NCI-H446 treated with DMSO at 0.1 percent for 48 hours (cell line): Measurements from ENCODE around the gene HS1BP3.

ENCODE experiments used
- DNase-seq: peaks from one replicate; lab custom pipeline; 2025; lab: John Stamatoyannopoulos, UW

The HS1BP3 gene

GRCh38 chr2:20629581-20630171 lies 21.2 kb downstream of the HS1BP3 start:
- DNase-seq: peak; percentile 68

GRCh38 chr2:20629181-20629580 lies 21.7 kb downstream of the HS1BP3 start:
- DNase-seq: no peak

GRCh38 chr2:20627712-20628380 lies 23.1 kb downstream of the HS1BP3 start:
- DNase-seq: no peak

GRCh38 chr2:20626698-20627513 lies 24.0 kb downstream of the HS1BP3 start:
- DNase-seq: no peak

- no peak for DNase-seq
Measured at GRCh38 chr2:20626392-20626697, 24.6 kb downstream of the HS1BP3 start.

GRCh38 chr2:20625491-20626391 lies 25.2 kb downstream of the HS1BP3 start:
- DNase-seq: no peak

GRCh38 chr2:20624884-20625485 lies 25.9 kb downstream of the HS1BP3 start:
- DNase-seq: no peak

- DNase-seq: no peak
Measured at GRCh38 chr2:20624156-20624883, 26.6 kb downstream of the HS1BP3 start.

GRCh38 chr2:20623741-20624155 lies 27.1 kb downstream of the HS1BP3 start:
- DNase-seq: no peak

- no peak for DNase-seq
Measured at GRCh38 chr2:20623241-20623640, 27.7 kb downstream of the HS1BP3 start.

GRCh38 chr2:20622731-20623130 lies 28.2 kb downstream of the HS1BP3 start:
- DNase-seq: no peak

GRCh38 chr2:20622296-20622686 lies 28.6 kb downstream of the HS1BP3 start:
- no peak for DNase-seq

- DNase-seq: no peak
Measured at GRCh38 chr2:20621366-20622295, 29.3 kb downstream of the HS1BP3 start.

GRCh38 chr2:20620696-20621365 lies 30.1 kb downstream of the HS1BP3 start:
- DNase-seq: no peak

GRCh38 chr2:20620271-20620681 lies 30.6 kb downstream of the HS1BP3 start:
- DNase-seq: no peak

GRCh38 chr2:20619624-20620024 lies 31.3 kb downstream of the HS1BP3 start:
- DNase-seq: no peak

GRCh38 chr2:20618886-20619521 lies 31.9 kb downstream of the HS1BP3 start:
- DNase-seq: no peak

- DNase-seq: no peak
Measured at GRCh38 chr2:20618468-20618885, 32.4 kb downstream of the HS1BP3 start.

GRCh38 chr2:20617892-20618467 lies 32.9 kb downstream of the HS1BP3 start:
- DNase-seq: no peak
